Measurements from ENCODE around the gene MAML3. TPM values are rescaled to one million over a fixed set of nuclear protein-coding genes. Genes with fewer than 3 reads are reported as not detected.
A peak's percentile ranks its signal among the peaks of the same experiment; 100 is the strongest.

Gene MAML3
- total RNA-seq, 2 experiments from 2014 or later: 2.0 to 2.4 TPM

DNA sequence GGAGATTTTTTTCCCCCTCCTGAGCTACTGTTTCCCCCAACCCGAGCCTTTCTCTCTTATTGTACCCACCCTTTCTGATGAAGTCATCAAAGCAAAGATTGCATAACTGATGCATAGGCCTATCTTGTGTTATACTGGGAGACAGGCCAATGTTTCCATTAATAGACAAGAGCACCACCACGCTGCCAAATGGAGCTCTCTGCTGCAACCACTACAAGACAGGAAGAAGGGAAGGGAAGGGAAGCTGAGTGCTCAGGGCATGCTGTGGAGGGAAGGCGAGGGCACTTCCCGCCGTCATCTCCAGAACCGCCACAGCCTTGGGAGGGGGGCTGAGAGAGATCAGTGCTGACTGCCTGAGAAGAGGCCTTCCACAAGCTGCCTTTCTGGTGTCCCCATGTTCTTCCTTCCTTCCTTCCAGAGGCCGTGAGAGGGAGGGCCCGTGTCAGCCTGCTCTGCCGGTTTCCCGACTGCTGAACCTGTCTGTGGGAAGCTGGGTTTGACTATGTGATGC is 413.4 kb downstream of the MAML3 start:
- CTCF ChIA-PET: interaction anchor here (0.6 kb wide), 1 partner anchor 12 kb away, joined by 3 read pairs; no protein-coding TSS in a partner anchor
- Mint-ChIP-seq H3K27ac (no peak overlapping the region), H3K27me3 (peaks cover 21% of the 10 kb centered on the region), H3K4me3 (no peak overlapping the region), H3K36me3 (ENCODE audit: low read depth) (no peaks in the 10 kb centered on the region), H3K9me3 (no peaks in the 10 kb centered on the region), H3K4me1 (ENCODE audit: low read depth) (peaks cover 10% of the 10 kb centered on the region)
- TF ChIP-seq, protein P1, sequence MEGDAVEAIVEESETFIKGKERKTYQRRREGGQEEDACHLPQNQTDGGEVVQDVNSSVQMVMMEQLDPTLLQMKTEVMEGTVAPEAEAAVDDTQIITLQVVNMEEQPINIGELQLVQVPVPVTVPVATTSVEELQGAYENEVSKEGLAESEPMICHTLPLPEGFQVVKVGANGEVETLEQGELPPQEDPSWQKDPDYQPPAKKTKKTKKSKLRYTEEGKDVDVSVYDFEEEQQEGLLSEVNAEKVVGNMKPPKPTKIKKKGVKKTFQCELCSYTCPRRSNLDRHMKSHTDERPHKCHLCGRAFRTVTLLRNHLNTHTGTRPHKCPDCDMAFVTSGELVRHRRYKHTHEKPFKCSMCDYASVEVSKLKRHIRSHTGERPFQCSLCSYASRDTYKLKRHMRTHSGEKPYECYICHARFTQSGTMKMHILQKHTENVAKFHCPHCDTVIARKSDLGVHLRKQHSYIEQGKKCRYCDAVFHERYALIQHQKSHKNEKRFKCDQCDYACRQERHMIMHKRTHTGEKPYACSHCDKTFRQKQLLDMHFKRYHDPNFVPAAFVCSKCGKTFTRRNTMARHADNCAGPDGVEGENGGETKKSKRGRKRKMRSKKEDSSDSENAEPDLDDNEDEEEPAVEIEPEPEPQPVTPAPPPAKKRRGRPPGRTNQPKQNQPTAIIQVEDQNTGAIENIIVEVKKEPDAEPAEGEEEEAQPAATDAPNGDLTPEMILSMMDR (IDR thresholded peaks at IDR 0.05): no peak
- DNase-seq: no peak
- intact Hi-C loops (cut with micrococcal nuclease): no loop called here
- POLR2A ChIA-PET: no interaction called here
- ATAC-seq: no peak

DNA sequence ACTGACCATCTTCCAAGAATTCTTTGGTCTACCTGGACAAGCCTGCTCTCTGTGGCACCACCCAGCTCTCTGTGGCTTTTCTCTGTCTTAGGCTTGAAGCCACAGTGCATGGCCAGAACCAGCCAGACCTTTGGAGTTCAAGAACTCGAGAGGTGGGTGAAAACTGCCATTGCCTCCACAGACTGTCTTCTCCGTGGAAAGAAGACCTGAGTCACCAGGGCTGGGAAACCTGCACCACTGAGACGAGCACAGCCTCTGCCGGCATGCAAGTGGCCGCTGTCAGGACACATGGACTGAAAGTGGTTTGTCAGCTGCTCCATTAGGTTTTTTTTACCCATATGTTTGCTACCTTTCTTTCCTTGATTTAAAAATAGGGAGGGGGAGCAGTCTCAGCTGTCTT is 413.9 kb downstream of the MAML3 start:
- Mint-ChIP-seq H3K4me1 (ENCODE audit: low read depth) (peaks cover 10% of the 10 kb centered on the region), H3K4me3 (no peak overlapping the region), H3K27ac (no peak overlapping the region), H3K9me3 (no peaks in the 10 kb centered on the region), H3K27me3 (peaks cover 21% of the 10 kb centered on the region), H3K36me3 (ENCODE audit: low read depth) (no peaks in the 10 kb centered on the region)
- ChIA-PET POLR2A (no interaction called here), CTCF (interaction anchor here (0.6 kb wide), 1 partner anchor 12 kb away, joined by 3 read pairs; no protein-coding TSS in a partner anchor)
- ATAC-seq (no peak), DNase-seq (no peak)
- intact Hi-C loops (cut with micrococcal nuclease): no loop called here
- TF ChIP-seq, protein P1 (IDR thresholded peaks at IDR 0.05): no peak

DNA sequence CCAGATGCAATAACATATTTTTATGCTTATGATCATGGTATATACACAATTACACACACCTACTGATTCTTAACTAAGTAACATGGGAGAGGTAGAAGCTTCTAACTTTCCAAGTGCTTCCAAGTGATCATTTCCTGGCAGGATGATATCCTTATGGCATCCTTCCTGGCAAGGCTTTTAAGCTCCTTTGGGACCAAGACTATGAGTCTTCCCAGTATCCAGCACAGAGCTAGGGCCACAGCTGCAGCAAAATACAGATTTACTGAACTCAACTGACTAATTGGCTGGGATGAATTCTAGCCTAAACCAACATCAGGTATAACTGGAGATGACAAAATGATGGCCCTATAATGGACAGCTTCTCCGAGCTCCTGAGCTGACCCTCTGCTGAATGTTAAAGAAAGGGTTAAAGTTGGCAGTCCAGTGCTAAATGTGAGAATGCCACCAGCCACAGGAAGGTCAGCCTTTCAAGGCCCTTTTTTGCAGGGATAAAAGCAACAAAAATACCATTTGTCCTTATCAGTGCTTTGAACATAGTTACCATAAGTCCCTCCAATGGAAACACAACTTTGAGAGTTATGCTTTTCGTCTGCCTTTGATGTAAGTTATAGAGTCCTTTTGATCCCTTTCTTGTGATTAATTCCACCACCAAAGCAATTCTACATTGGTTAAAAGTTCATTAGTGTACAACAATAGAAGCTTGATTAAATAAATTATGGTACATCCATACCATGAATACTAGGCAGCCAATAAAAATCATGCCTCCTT is 415.0 kb downstream of the MAML3 start:
- no peaks in the 10 kb centered on the region for H3K36me3 Mint-ChIP-seq (ENCODE audit: low read depth)
- intact Hi-C loops (cut with micrococcal nuclease): loop anchor here (10.0 kb wide), 3 partner anchors 266 to 516 kb away; partner anchors contain the start of gene MAML3
- CTCF ChIA-PET: interaction anchor here (1.5 to 3.3 kb wide), 4 partner anchors 10 to 514 kb away, joined by 5 to 11 read pairs (median 8); no protein-coding TSS in a partner anchor
- no peak overlapping the region for H3K4me3 Mint-ChIP-seq
- TF ChIP-seq, protein P1 (IDR thresholded peaks at IDR 0.05): no peak
- peaks cover 16% of the 10 kb centered on the region for H3K4me1 Mint-ChIP-seq (ENCODE audit: low read depth)
- no peak overlapping the region for H3K27ac Mint-ChIP-seq
- ATAC-seq (no peak), DNase-seq (no peak)
- H3K9me3 Mint-ChIP-seq: no peaks in the 10 kb centered on the region
- POLR2A ChIA-PET: no interaction called here
- H3K27me3 Mint-ChIP-seq: peaks cover 31% of the 10 kb centered on the region

DNA sequence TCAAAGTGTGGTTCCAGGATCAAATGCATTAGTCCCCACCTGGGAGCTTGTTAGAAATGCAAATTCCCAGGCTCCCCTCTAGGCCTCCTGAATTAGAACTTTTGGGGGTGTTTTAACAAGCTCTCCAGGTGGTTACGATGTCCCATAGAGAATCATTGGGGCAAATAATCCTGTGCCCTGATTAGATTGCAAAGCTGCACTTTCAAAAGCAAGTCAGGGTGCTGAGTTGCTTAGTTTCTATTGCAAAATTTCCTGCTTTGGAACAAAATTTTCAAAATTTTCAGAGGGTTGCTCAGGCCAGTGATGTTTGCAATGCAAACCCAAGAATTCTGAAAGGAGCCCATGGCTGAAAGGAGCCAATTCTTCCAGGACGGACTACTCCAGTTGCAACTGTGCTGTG is 417.3 kb downstream of the MAML3 start:
- Mint-ChIP-seq H3K27ac (no peak overlapping the region), H3K36me3 (ENCODE audit: low read depth) (no peaks in the 10 kb centered on the region), H3K9me3 (no peaks in the 10 kb centered on the region), H3K4me3 (no peak overlapping the region), H3K4me1 (ENCODE audit: low read depth) (peaks cover 16% of the 10 kb centered on the region), H3K27me3 (peaks cover 38% of the 10 kb centered on the region)
- TF ChIP-seq, protein P1 (IDR thresholded peaks at IDR 0.05): no peak
- ChIA-PET CTCF (interaction anchor here (0.6 to 3.3 kb wide), 5 partner anchors 20 to 623 kb away, joined by 3 to 11 read pairs (median 6); no protein-coding TSS in a partner anchor), POLR2A (interaction anchor here (0.8 kb wide), 1 partner anchor 117 kb away, joined by 3 read pairs; no protein-coding TSS in a partner anchor)
- DNase-seq (no peak), ATAC-seq (no peak)
- intact Hi-C loops (cut with micrococcal nuclease): loop anchor here (10.0 kb wide), 3 partner anchors 268 to 518 kb away; partner anchors contain the start of gene MAML3

DNA sequence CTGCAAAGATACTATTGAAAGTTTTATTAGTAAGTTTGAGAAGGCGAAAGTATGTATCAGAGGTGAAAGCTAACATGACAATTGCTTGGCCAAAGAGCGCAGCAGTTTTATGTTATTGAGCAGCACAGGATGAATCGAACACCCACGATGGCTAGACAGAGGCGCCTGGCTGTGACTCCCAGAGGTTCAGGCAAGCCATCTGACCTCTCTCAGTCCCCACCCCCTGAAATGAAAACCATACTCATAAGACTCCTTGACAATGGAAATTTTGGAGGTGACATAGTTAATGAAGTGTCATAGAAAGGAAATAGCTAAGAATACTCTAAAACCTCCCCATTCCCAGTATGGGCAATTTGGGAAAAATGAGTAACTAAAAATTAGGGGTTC is 417.7 kb downstream of the MAML3 start:
- H3K9me3 Mint-ChIP-seq: no peaks in the 10 kb centered on the region
- ChIA-PET CTCF (interaction anchor here (0.6 to 3.3 kb wide), 5 partner anchors 20 to 623 kb away, joined by 3 to 11 read pairs (median 6); no protein-coding TSS in a partner anchor), POLR2A (interaction anchor here (0.8 kb wide), 1 partner anchor 116 kb away, joined by 3 read pairs; no protein-coding TSS in a partner anchor)
- TF ChIP-seq, protein P1 (IDR thresholded peaks at IDR 0.05): no peak
- intact Hi-C loops (cut with micrococcal nuclease): loop anchor here (10.0 kb wide), 3 partner anchors 269 to 519 kb away; partner anchors contain the start of gene MAML3
- DNase-seq (peak; percentile 19), ATAC-seq (no peak)
- no peaks in the 10 kb centered on the region for H3K36me3 Mint-ChIP-seq (ENCODE audit: low read depth)
- H3K27ac Mint-ChIP-seq: no peak overlapping the region
- no peak overlapping the region for H3K4me3 Mint-ChIP-seq
- peaks cover 38% of the 10 kb centered on the region for H3K27me3 Mint-ChIP-seq
- H3K4me1 Mint-ChIP-seq (ENCODE audit: low read depth): peaks cover 16% of the 10 kb centered on the region

All from activated CD8-positive, alpha-beta T cell treated with anti-CD3 and anti-CD28 coated beads for 36 hours (primary cell).